GM18505 (cell line): ENCODE results near the gene SULT1C4.
A peak's percentile ranks its signal among the peaks of the same experiment; 100 is the strongest.

Experiments
- ATAC-seq: cut with Tn5 transposase; IDR thresholded peaks from one replicate; pipeline ENCODE4 v1.9.1; 2021; ENCODE audit not compliant: unreplicated experiment
- POLR2A ChIP-seq: IDR thresholded peaks from 4 replicates; pipeline ENCODE4 v1.6.1; 2011; ENCODE audit warnings: borderline replicate concordance; ENCODE audit not compliant: insufficient read depth, insufficient read length; ENCODE audit errors: extremely low read depth

Gene SULT1C4

GRCh38 chr2:108363024-108363907, 14.5 kb upstream of the SULT1C4 start:
- no peak for TF ChIP-seq POLR2A
- ATAC-seq, result no peak

GRCh38 chr2:108363908-108364225, 13.9 kb upstream of the SULT1C4 start:
- ATAC-seq, result no peak
- TF ChIP-seq POLR2A, result no peak

- no peak for ATAC-seq
- no peak for TF ChIP-seq POLR2A
Observed at GRCh38 chr2:108364676-108365297, 13.0 kb upstream of the SULT1C4 start.

DNA sequence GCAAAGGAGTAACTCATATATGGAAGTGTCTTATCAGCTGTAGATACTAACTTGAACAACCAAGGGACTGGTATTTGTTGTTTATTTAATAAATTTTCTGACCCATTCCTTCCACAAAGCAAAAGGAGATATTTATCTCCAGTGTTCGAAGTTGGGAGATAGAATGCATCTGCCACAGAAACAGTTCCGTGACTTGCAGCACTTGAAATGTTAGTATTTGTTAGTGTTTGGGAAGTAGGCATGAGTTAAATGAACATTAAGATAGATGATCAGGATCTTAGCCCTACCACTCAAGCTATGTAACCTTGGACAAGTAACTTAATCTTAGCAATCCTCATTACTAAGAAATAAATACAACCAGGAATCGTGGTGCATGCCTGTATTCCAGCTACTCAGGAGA, 12.1 kb upstream of the SULT1C4 start:
- TF ChIP-seq POLR2A, result no peak
- no peak for ATAC-seq

GRCh38 chr2:108367014-108367413, 10.7 kb upstream of the SULT1C4 start:
- TF ChIP-seq POLR2A, result no peak
- no peak for ATAC-seq

DNA sequence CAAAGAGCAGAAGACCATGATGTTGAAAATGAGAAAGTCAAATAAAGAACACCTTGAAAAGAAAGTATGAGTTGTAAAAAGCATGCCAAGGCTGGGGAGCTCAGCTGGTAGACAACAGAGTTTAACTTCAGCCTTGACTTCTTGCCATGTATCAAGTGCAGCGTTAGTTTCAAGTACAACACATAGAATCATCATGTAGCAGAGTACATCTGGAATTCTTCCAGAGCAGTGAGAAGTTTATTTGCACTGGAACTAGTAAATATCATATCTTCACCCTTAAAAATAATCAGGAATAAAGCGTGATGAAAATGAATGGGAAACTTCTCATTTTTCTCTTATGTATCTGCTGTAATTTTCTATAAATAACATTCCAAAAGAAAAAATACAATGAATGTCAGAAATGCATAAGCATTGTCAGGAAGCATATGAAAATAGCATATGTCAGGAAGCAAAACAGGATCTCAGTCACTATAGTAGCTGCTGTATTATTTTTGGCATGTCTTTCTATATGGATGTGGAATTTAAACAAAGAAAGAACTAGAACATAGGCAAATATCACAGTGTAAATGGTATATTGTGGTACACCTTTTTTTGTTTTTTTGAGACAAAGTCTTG, 10.1 kb upstream of the SULT1C4 start:
- no peak for ATAC-seq
- TF ChIP-seq POLR2A, result no peak

DNA sequence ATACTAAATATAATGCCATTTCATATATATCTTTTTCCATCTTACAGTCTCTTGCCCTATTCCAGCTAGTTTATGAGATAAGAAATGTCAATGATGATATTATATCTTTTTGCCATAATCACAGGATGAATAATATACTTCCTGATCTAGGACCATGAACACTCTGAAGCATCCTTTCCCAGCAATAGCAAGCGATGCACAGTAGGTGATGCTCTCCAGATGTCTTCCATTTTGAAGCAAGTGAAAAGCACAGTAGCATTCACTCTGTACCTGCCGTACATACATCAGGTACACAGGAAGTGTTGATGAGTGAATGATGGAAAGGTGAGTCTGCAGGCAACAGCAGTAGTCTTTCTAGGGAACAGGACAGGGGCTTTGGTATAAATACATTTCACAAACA, 8.6 kb upstream of the SULT1C4 start:
- ATAC-seq, result no peak
- TF ChIP-seq POLR2A, result no peak

GRCh38 chr2:108370080-108370479, 7.7 kb upstream of the SULT1C4 start:
- no peak for ATAC-seq
- no peak for TF ChIP-seq POLR2A

GRCh38 chr2:108376774-108377173, 980 bp upstream of the SULT1C4 start:
- no peak for ATAC-seq
- TF ChIP-seq POLR2A, result no peak

DNA sequence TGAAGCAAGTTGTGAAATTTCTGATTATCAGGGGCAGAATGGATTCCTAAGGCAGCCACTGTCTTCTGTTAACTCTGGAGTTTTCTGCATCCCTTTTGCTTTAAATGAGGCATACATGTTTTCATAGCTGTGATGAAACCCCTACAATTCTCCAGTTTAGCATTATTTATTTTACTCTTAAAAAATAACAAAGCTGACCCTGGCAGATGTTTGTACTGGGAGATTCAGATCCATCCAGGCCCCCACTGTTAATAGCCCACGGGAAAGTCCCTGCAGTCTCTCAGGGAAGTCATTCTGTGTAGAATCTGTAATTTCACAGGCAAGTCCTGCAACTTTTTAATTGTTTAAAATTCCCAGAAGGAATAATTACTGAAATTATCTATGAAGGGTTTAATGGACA, 353 bp upstream of the SULT1C4 start:
- TF ChIP-seq POLR2A, result no peak
- no peak for ATAC-seq

GRCh38 chr2:108378851-108379250, 1.1 kb downstream of the SULT1C4 start:
- no peak for ATAC-seq
- TF ChIP-seq POLR2A, result no peak

DNA sequence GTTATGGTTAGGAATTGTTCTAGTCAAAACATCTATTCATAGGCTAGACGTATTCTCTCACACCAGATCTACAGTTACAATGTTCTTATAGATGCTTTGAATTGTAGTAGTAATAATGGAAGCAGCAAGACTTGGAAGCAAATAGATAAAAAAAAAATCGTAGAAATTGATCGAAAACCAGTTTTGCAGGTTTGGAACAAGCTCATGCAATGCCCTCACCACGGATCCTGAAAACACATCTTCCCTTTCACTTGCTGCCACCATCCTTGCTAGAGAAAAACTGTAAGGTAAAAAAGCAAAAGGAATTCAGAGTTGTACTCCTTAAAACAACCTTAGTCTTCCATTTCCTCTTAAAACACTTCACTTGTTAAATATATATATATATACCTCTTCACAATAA, 4.4 kb downstream of the SULT1C4 start:
- ATAC-seq, result no peak
- no peak for TF ChIP-seq POLR2A

DNA sequence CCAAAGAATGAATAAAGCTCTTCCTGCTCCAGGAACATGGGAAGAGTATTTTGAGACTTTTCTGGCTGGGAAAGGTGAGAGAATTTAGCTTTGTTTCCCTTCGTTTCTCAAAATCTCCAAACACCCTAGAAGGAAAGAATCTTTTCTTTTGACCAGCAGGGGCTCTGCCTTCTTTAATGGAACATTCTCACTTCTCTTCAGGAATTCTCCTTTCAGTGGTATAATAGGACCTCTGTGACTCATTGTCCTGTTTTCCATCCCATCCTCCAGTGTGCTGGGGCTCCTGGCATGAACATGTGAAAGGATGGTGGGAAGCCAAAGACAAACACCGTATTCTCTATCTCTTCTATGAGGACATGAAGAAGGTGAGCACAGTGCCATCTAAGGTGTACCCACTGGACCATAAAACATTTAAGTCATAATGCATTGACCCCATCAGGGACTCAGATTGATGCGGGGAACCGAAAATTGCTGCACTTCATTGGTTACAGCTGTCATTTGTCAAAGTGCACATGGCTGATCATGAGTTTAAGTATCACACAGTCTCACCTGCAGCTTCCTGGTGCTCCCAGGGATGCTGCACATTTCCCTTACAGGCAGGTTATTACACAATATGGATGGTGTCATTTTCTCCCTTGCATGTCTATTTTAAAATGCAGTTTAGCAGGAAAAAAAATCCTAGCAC, 5.5 kb downstream of the SULT1C4 start:
- peak; percentile 47 for ATAC-seq
- no peak for TF ChIP-seq POLR2A

- no peak for ATAC-seq
- TF ChIP-seq POLR2A, result no peak
Observed at GRCh38 chr2:108384662-108385393, 7.1 kb downstream of the SULT1C4 start.
